H9 (cell line): Measurements from ENCODE around the gene ASTN2. TPM values are rescaled to one million over a fixed set of nuclear protein-coding genes. Genes with fewer than 3 reads are reported as not detected.

ENCODE experiments used
- DNase-seq: peaks from one replicate; pipeline ENCODE4 v3.0.0-alpha.2; 2017
- H2AFZ ChIP-seq: one replicate; pipeline ENCODE4 v1.6.1; 2013; ENCODE audit warnings: mild to moderate bottlenecking, low read length, control low read depth, moderate library complexity
- H2AK5ac ChIP-seq: 2 replicates; pipeline ENCODE4 v1.6.1; 2013; ENCODE audit warnings: low read length, control low read depth, mixed read lengths; ENCODE audit not compliant: insufficient read length
- H2BK120ac ChIP-seq: one replicate; pipeline ENCODE4 v1.6.1; 2013; ENCODE audit warnings: low read depth, mild to moderate bottlenecking, low read length, control low read depth, inconsistent platforms; ENCODE audit not compliant: poor library complexity, severe bottlenecking
- H2BK12ac ChIP-seq: 2 replicates; pipeline ENCODE4 v1.6.1; 2013; ENCODE audit warnings: low read length, control low read depth, mixed read lengths, low read depth; ENCODE audit not compliant: insufficient read length
- H2BK15ac ChIP-seq: 2 replicates; pipeline ENCODE4 v1.6.1; 2013; ENCODE audit warnings: low read depth, low read length, control low read depth
- H2BK20ac ChIP-seq: one replicate; pipeline ENCODE4 v1.6.1; 2013; ENCODE audit warnings: low read depth, mild to moderate bottlenecking, low read length, control low read depth, inconsistent platforms; ENCODE audit not compliant: poor library complexity, severe bottlenecking
- H2BK5ac ChIP-seq: 2 replicates; pipeline ENCODE4 v1.6.1; 2013; ENCODE audit warnings: low read length, control low read depth, mixed read lengths; ENCODE audit not compliant: insufficient read length
- H3K14ac ChIP-seq: 2 replicates; pipeline ENCODE4 v1.6.1; 2013; ENCODE audit warnings: low read length, control low read depth; ENCODE audit not compliant: insufficient read depth
- H3K18ac ChIP-seq: 2 replicates; pipeline ENCODE4 v1.6.1; 2013; ENCODE audit warnings: low read depth, mild to moderate bottlenecking, mixed read lengths, low read length, control low read depth; ENCODE audit not compliant: insufficient read length
- H3K23ac ChIP-seq: 2 replicates; pipeline ENCODE4 v1.6.1; 2013; ENCODE audit warnings: low read length, control low read depth, mixed read lengths, low read depth; ENCODE audit not compliant: insufficient read length
- H3K23me2 ChIP-seq: 2 replicates; pipeline ENCODE4 v1.6.1; 2013; ENCODE audit warnings: low read depth, mild to moderate bottlenecking, mixed read lengths, low read length, control low read depth; ENCODE audit not compliant: insufficient read length, poor library complexity, severe bottlenecking
- H3K27ac ChIP-seq: 2 replicates; pipeline ENCODE4 v1.5.1; 2013; ENCODE audit warnings: low read length, control low read depth, mixed read lengths, low read depth; ENCODE audit not compliant: insufficient read length
- H3K27me3 ChIP-seq: 2 replicates; pipeline ENCODE4 v1.6.1; 2013; ENCODE audit warnings: low read length, control low read depth, inconsistent platforms; ENCODE audit not compliant: insufficient read depth
- H3K4ac ChIP-seq: 2 replicates; pipeline ENCODE4 v1.6.1; 2013; ENCODE audit warnings: low read depth, mild to moderate bottlenecking, control low read depth, inconsistent platforms, low read length, moderate library complexity
- H3K4me1 ChIP-seq: 2 replicates; pipeline ENCODE4 v1.6.1; 2013; ENCODE audit warnings: low read length, control low read depth, inconsistent platforms; ENCODE audit not compliant: insufficient read depth
- H3K4me2 ChIP-seq: 2 replicates; pipeline ENCODE4 v1.6.1; 2013; ENCODE audit warnings: low read length, control low read depth, mixed read lengths; ENCODE audit not compliant: insufficient read length, insufficient read depth
- H3K56ac ChIP-seq: 2 replicates; pipeline ENCODE4 v1.6.1; 2013; ENCODE audit warnings: low read depth, mild to moderate bottlenecking, mixed read lengths, low read length, control low read depth; ENCODE audit not compliant: insufficient read length
- H3K79me1 ChIP-seq: 2 replicates; pipeline ENCODE4 v1.6.1; 2013; ENCODE audit warnings: low read depth, mild to moderate bottlenecking, moderate library complexity, low read length, control low read depth, inconsistent platforms; ENCODE audit not compliant: insufficient read depth, poor library complexity, severe bottlenecking
- H3K79me2 ChIP-seq: 2 replicates; pipeline ENCODE4 v1.6.1; 2013; ENCODE audit warnings: low read length, control low read depth, inconsistent platforms; ENCODE audit not compliant: insufficient read depth
- H3K9ac ChIP-seq: 2 replicates; pipeline ENCODE4 v1.6.1; 2013; ENCODE audit warnings: low read length, control low read depth, mixed read lengths; ENCODE audit not compliant: insufficient read length; ENCODE audit errors: extremely low read depth
- H3K9me3 ChIP-seq: one replicate; pipeline ENCODE4 v1.6.1; 2013; ENCODE audit warnings: low read depth, low read length, inconsistent platforms; ENCODE audit not compliant: control insufficient read depth
- H3T11ph ChIP-seq: one replicate; pipeline ENCODE4 v1.6.1; 2013; ENCODE audit warnings: mild to moderate bottlenecking, low read length, control low read depth, inconsistent platforms
- H4K20me1 ChIP-seq: one replicate; pipeline ENCODE4 v1.6.1; 2013; ENCODE audit not compliant: control insufficient read depth, insufficient read length, insufficient read depth
- H4K5ac ChIP-seq: 2 replicates; pipeline ENCODE4 v1.6.1; 2013; ENCODE audit warnings: low read depth, mild to moderate bottlenecking, mixed read lengths, low read length, control low read depth; ENCODE audit not compliant: insufficient read length
- H4K8ac ChIP-seq: replicated peaks from 2 replicates; pipeline ENCODE4 v1.6.1; 2013; ENCODE audit warnings: low read length, control low read depth, mixed read lengths, low read depth; ENCODE audit not compliant: insufficient read length
- H4K91ac ChIP-seq: 2 replicates; pipeline ENCODE4 v1.6.1; 2013; ENCODE audit warnings: low read depth, mild to moderate bottlenecking, moderate library complexity, mixed read lengths, low read length, control low read depth; ENCODE audit not compliant: insufficient read length
- H3K27ac Mint-ChIP-seq, 3 experiments: 2 replicates in 2 of 3; 3 replicates in 1 of 3; pipeline ENCODE4 v1.8.0; 2020 to 2021; ENCODE audit warnings: mixed read lengths in 3 of 3, mild to moderate bottlenecking in 1 of 3, moderate library complexity in 1 of 3
- H3K27me3 Mint-ChIP-seq: 2 replicates; pipeline ENCODE4 v1.8.0; 2021; ENCODE audit warnings: low read depth, mild to moderate bottlenecking, moderate library complexity, mixed read lengths
- H3K36me3 Mint-ChIP-seq, 3 experiments: 2 replicates in 2 of 3; 3 replicates in 1 of 3; pipeline ENCODE4 v1.8.0; 2020 to 2021; ENCODE audit warnings: low read depth in 3 of 3, mixed read lengths in 3 of 3; ENCODE audit not compliant: insufficient read depth in 1 of 3
- H3K4me1 Mint-ChIP-seq, 2 experiments: 2 replicates each; pipeline ENCODE4 v1.8.0; 2020; ENCODE audit warnings: mixed read lengths in 2 of 2
- H3K4me3 Mint-ChIP-seq, 2 experiments: 2 replicates in 1 of 2; 3 replicates in 1 of 2; pipeline ENCODE4 v1.8.0; 2020 to 2021; ENCODE audit warnings: mild to moderate bottlenecking in 2 of 2, mixed read lengths in 2 of 2, moderate library complexity in 1 of 2
- H3K9me3 Mint-ChIP-seq, 2 experiments: 2 replicates in 1 of 2; 3 replicates in 1 of 2; pipeline ENCODE4 v1.8.0; 2020; ENCODE audit warnings: mild to moderate bottlenecking in 2 of 2, mixed read lengths in 2 of 2, moderate library complexity in 1 of 2
- CTCF ChIP-seq: fragments of 200-600 bp; sonication (generic); conservative IDR thresholded peaks from 3 replicates; pipeline ENCODE4 v1.8.0; 2021; ENCODE audit warnings: antibody characterized with exemption, mild to moderate bottlenecking
- WGBS: extraction: QIAGEN DNeasy Blood & Tissue Kit; methylation state at CpG from one replicate; pipeline ENCODE4 v1.1.7; 2013; ENCODE audit warnings: missing lambda C conversion rate, low lambda C conversion rate, mixed read lengths; ENCODE audit not compliant: insufficient read length; ENCODE audit errors: extremely low coverage; 5-methylcytosine and 5-hydroxymethylcytosine counted together
- total RNA-seq: library from RNA; stranded (reverse); gene quantifications from 2 replicates; pipeline ENCODE4 v1.2.1, GENCODE V29; 2021

The ASTN2 gene
- total RNA-seq, 1 experiment from 2014 or later: 9.7 TPM

DNA sequence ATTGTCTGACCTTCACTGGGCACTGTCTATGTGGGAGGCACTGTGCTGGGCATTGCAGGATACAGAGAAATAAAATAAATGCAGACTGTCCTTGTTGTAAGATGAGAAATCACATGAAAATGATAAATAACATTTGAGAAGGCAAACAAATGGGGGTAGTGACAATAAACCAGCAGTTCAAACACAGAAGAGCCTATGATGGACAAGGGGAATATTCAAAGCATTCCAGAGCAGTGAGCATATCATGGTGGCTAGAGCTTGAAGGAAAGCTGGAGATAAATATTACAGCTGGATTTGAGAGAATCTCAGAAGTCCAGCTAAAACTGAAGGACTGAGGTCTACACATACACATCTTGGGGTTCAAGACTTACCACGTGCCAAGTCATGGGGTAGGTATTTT lies 209.9 kb downstream of the ASTN2 start:
- no peak overlapping the region for H2BK5ac ChIP-seq
- no peaks in the 10 kb centered on the region for H3K4me1 ChIP-seq
- no peaks in the 10 kb centered on the region; the same call in 1 of the 2 replicates for H3K27me3 Mint-ChIP-seq
- H3K27ac Mint-ChIP-seq: no peak overlapping the region
- TF ChIP-seq CTCF: no peak
- H3K56ac ChIP-seq: no peak overlapping the region
- no peak overlapping the region for H3T11ph ChIP-seq
- peaks cover 7 to 8% of the 10 kb centered on the region in 2 experiments; a peak in 4 of 5 replicates for H3K9me3 Mint-ChIP-seq
- no CpG with 5 or more reads among the region's 1 CpG for WGBS
- H2BK15ac ChIP-seq: no peak overlapping the region
- no peak overlapping the region for H4K8ac ChIP-seq
- no peak overlapping the region for H2BK120ac ChIP-seq
- no peak overlapping the region for H4K91ac ChIP-seq
- H2BK12ac ChIP-seq: no peak overlapping the region
- H3K4me1 Mint-ChIP-seq: peaks cover 3 to 6% of the 10 kb centered on the region in 2 experiments; a peak in 3 of 4 replicates
- H3K27me3 ChIP-seq: no peaks in the 10 kb centered on the region
- no peak overlapping the region for H3K23ac ChIP-seq
- no peak overlapping the region for H2BK20ac ChIP-seq
- no peak overlapping the region for H3K4me2 ChIP-seq
- no peak overlapping the region for H3K14ac ChIP-seq
- DNase-seq: no peak
- H3K4me3 Mint-ChIP-seq: no peak overlapping the region
- H2AK5ac ChIP-seq: no peak overlapping the region
- peaks cover 0 to 3% (median 0%) of the 10 kb centered on the region in 3 experiments; a peak in 2 of 7 replicates for H3K36me3 Mint-ChIP-seq
- no peak overlapping the region for H3K4ac ChIP-seq
- no peaks in the 10 kb centered on the region for H3K79me1 ChIP-seq
- no peaks in the 10 kb centered on the region for H4K20me1 ChIP-seq
- no peaks in the 10 kb centered on the region for H3K23me2 ChIP-seq
- H4K5ac ChIP-seq: no peak overlapping the region
- no peaks in the 10 kb centered on the region for H3K9me3 ChIP-seq
- H3K79me2 ChIP-seq: no peaks in the 10 kb centered on the region
- H3K9ac ChIP-seq: no peak overlapping the region
- no peak overlapping the region for H3K27ac ChIP-seq
- no peak overlapping the region for H2AFZ ChIP-seq
- no peak overlapping the region for H3K18ac ChIP-seq
